Smooth muscle cell (in vitro differentiated cells): ENCODE measurements around the gene TOLLIP. TPM values are rescaled to one million over a fixed set of nuclear protein-coding genes. Genes with fewer than 3 reads are reported as not detected.
A peak's percentile ranks its signal among the peaks of the same experiment; 100 is the strongest.

Experiments used
- DNase-seq: peaks from one replicate; lab custom pipeline; 2025; ENCODE audit not compliant: unreplicated experiment; lab: John Stamatoyannopoulos, UW
- H2AFZ ChIP-seq: fragments of 200-600 bp; sonication (generic); 2 replicates; pipeline ENCODE4 v1.6.0; 2016; ENCODE audit warnings: antibody characterized with exemption, low read depth, mild to moderate bottlenecking
- H3F3A ChIP-seq: fragments of 200-600 bp; sonication (generic); 2 replicates; pipeline ENCODE4 v1.6.0; 2017; ENCODE audit warnings: antibody characterized with exemption, low read depth
- H3K27ac ChIP-seq: fragments of 200-600 bp; sonication (generic); 2 replicates; pipeline ENCODE4 v1.5.1; 2016; ENCODE audit warnings: low read depth, mild to moderate bottlenecking
- H3K27me3 ChIP-seq: fragments of 200-600 bp; sonication (generic); 2 replicates; pipeline ENCODE4 v1.6.1; 2016; ENCODE audit warnings: low read depth, mild to moderate bottlenecking
- H3K36me3 ChIP-seq: fragments of 200-600 bp; sonication (generic); 2 replicates; pipeline ENCODE4 v1.5.1; 2016; ENCODE audit warnings: low read depth
- H3K4me1 ChIP-seq: fragments of 200-600 bp; sonication (generic); 2 replicates; pipeline ENCODE4 v1.5.1; 2016; ENCODE audit warnings: low read depth
- H3K4me2 ChIP-seq: fragments of 200-600 bp; sonication (generic); 2 replicates; pipeline ENCODE4 v1.6.0; 2016; ENCODE audit warnings: mild to moderate bottlenecking
- H3K4me3 ChIP-seq: fragments of 200-600 bp; sonication (generic); 2 replicates; pipeline ENCODE4 v1.5.1; 2016; ENCODE audit warnings: mild to moderate bottlenecking
- H3K79me2 ChIP-seq: fragments of 200-600 bp; sonication (generic); 2 replicates; pipeline ENCODE4 v1.6.0; 2016; ENCODE audit warnings: low read depth, mild to moderate bottlenecking
- H3K9ac ChIP-seq: fragments of 200-600 bp; sonication (generic); 2 replicates; pipeline ENCODE4 v1.6.0; 2016; ENCODE audit warnings: low read depth
- H3K9me3 ChIP-seq: fragments of 200-600 bp; sonication (generic); replicated peaks from 2 replicates; pipeline ENCODE4 v1.5.1; 2016; ENCODE audit warnings: low read depth
- H4K20me1 ChIP-seq: fragments of 200-600 bp; sonication (generic); 2 replicates; pipeline ENCODE4 v1.6.0; 2016; ENCODE audit warnings: low read depth
- CTCF ChIP-seq: fragments of 200-600 bp; sonication (generic); IDR thresholded peaks from 2 replicates; pipeline ENCODE4 v1.5.1; 2017; ENCODE audit warnings: borderline replicate concordance, mild to moderate bottlenecking, antibody characterized with exemption; ENCODE audit not compliant: insufficient read depth, poor library complexity, severe bottlenecking
- WGBS: methylation state at CpG from one replicate; pipeline ENCODE4 v1.1.7; 2016; ENCODE audit warnings: low lambda C conversion rate; 5-methylcytosine and 5-hydroxymethylcytosine counted together
- polyA plus RNA-seq: library from polyadenylated mRNA; unstranded; fragments of >200 nt; fragmentation: Nextera tagmentation; extraction: Ambion mirVana; gene quantifications from 2 replicates; pipeline ENCODE4 v1.2.1, GENCODE V29; 2016
- total RNA-seq: library from RNA; depleted of rRNA; stranded (reverse); fragments of >200 nt; gene quantifications from 2 replicates; pipeline ENCODE4 v1.2.3, GENCODE V29; 2014

TOLLIP gene
- total and polyA plus RNA-seq, 2 experiments from 2014 or later: 20.3 to 63.0 TPM

- WGBS: 50% methylated on average over 3 of the region's 25 CpGs
- no peak overlapping the region for H2AFZ ChIP-seq
- H3K27me3 ChIP-seq: no peaks in the 10 kb centered on the region
- H3K4me3 ChIP-seq: no peak overlapping the region
- DNase-seq: no peak
- TF ChIP-seq CTCF: no peak
- no peak overlapping the region for H3K4me2 ChIP-seq
- no peak overlapping the region for H3K9ac ChIP-seq
- no peaks in the 10 kb centered on the region for H3K9me3 ChIP-seq
- no peaks in the 10 kb centered on the region for H4K20me1 ChIP-seq
- no peaks in the 10 kb centered on the region for H3K36me3 ChIP-seq
- no peaks in the 10 kb centered on the region for H3F3A ChIP-seq
- H3K79me2 ChIP-seq: no peaks in the 10 kb centered on the region
- peaks cover 7% of the 10 kb centered on the region for H3K4me1 ChIP-seq
- no peak overlapping the region for H3K27ac ChIP-seq
These were observed 28.2 kb upstream of the TOLLIP start for GRCh38 chr11:1337647-1338007.

GRCh38 chr11:1336836-1337646 lies 27.6 kb upstream of the TOLLIP start:
- peak overlapping the region; percentile 34 for H3K4me3 ChIP-seq
- no peaks in the 10 kb centered on the region for H3K79me2 ChIP-seq
- peak overlapping the region; percentile 76 for H3K4me2 ChIP-seq
- H3K27me3 ChIP-seq: no peaks in the 10 kb centered on the region
- no peaks in the 10 kb centered on the region for H3K9me3 ChIP-seq
- H2AFZ ChIP-seq: no peak overlapping the region
- H3K27ac ChIP-seq: no peak overlapping the region
- H3K9ac ChIP-seq: no peak overlapping the region
- TF ChIP-seq CTCF: no peak
- no peak for DNase-seq
- no peaks in the 10 kb centered on the region for H3F3A ChIP-seq
- H4K20me1 ChIP-seq: no peaks in the 10 kb centered on the region
- no peaks in the 10 kb centered on the region for H3K36me3 ChIP-seq
- 6% methylated on average over 40 of the region's 95 CpGs for WGBS
- H3K4me1 ChIP-seq: peaks cover 7% of the 10 kb centered on the region

GRCh38 chr11:1335811-1336761 lies 26.7 kb upstream of the TOLLIP start:
- no peaks in the 10 kb centered on the region for H3K79me2 ChIP-seq
- H3F3A ChIP-seq: no peaks in the 10 kb centered on the region
- H3K36me3 ChIP-seq: no peaks in the 10 kb centered on the region
- H3K4me1 ChIP-seq: peaks cover 7% of the 10 kb centered on the region
- 8% methylated on average over 46 of the region's 66 CpGs for WGBS
- no peak overlapping the region for H3K27ac ChIP-seq
- H3K4me2 ChIP-seq: peak overlapping the region; percentile 89
- H3K9me3 ChIP-seq: no peaks in the 10 kb centered on the region
- H2AFZ ChIP-seq: peak overlapping the region; percentile 50
- no peak overlapping the region for H3K9ac ChIP-seq
- no peaks in the 10 kb centered on the region for H3K27me3 ChIP-seq
- no peak for TF ChIP-seq CTCF
- H3K4me3 ChIP-seq: peak overlapping the region; percentile 46
- no peak for DNase-seq
- H4K20me1 ChIP-seq: no peaks in the 10 kb centered on the region
